GM10266 (cell line): ENCODE results near the gene SEPTIN1.

ENCODE experiments used
- DNase-seq: peaks from one replicate; pipeline ENCODE4 v3.0.0; 2012; ENCODE audit errors: extremely low spot score
- TF ChIP-seq, protein P1 (sequence below): IDR thresholded peaks from 2 replicates; pipeline ENCODE4 v1.5.1; 2012; ENCODE audit warnings: mild to moderate bottlenecking, low read depth; ENCODE audit not compliant: control insufficient read depth, insufficient read depth; ENCODE audit errors: missing control alignments

SEPTIN1 gene

DNA sequence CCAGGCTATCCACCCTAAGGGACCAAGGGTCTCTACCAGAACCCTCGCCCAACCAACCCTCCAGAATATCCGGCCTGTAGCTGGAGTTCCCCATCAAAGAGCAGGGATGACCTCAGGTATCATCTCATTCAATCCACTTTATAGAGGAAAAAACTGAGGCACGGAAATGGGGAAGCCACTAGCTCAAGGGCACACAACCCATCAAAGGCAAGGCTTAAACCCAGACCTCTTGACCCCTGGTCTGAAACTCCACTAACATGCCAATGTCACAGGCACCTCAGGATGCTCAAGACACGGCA, 13.6 kb downstream of the SEPTIN1 start:
- no peak for DNase-seq
- TF ChIP-seq, protein P1, sequence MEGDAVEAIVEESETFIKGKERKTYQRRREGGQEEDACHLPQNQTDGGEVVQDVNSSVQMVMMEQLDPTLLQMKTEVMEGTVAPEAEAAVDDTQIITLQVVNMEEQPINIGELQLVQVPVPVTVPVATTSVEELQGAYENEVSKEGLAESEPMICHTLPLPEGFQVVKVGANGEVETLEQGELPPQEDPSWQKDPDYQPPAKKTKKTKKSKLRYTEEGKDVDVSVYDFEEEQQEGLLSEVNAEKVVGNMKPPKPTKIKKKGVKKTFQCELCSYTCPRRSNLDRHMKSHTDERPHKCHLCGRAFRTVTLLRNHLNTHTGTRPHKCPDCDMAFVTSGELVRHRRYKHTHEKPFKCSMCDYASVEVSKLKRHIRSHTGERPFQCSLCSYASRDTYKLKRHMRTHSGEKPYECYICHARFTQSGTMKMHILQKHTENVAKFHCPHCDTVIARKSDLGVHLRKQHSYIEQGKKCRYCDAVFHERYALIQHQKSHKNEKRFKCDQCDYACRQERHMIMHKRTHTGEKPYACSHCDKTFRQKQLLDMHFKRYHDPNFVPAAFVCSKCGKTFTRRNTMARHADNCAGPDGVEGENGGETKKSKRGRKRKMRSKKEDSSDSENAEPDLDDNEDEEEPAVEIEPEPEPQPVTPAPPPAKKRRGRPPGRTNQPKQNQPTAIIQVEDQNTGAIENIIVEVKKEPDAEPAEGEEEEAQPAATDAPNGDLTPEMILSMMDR, result no peak

DNA sequence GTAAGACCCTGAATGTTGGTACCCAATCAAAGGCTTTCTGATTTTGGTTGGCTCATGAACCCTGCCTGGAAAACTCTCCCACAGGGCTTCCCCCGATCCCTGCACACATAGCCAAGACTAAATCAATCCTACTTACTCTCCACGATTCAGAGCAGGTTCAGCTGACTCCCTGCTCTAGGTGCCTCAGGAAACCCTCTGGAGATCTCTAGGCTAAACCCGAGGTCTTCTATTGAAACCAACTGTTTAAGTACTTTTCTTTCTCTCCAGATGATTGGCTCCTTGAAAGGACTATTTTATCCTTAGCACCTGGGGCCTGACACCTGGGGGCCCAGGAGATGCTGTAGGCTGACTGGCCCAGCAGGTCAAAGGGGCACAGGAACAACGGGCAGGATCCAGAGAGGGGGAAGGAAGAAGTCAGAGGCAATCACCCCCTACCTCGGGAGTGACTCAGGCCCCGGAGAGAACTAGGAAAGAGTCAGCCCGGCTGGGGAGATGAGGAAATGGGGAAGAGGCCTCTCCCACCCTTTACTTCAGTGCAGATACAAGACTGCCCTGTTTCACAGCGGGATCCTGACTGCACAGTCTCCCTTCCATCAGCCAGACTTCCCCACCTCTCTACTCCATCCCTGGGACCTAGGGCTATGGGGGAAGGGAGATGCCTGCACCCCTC, 14.1 kb downstream of the SEPTIN1 start:
- no peak for DNase-seq
- TF ChIP-seq, protein P1, result no peak

DNA sequence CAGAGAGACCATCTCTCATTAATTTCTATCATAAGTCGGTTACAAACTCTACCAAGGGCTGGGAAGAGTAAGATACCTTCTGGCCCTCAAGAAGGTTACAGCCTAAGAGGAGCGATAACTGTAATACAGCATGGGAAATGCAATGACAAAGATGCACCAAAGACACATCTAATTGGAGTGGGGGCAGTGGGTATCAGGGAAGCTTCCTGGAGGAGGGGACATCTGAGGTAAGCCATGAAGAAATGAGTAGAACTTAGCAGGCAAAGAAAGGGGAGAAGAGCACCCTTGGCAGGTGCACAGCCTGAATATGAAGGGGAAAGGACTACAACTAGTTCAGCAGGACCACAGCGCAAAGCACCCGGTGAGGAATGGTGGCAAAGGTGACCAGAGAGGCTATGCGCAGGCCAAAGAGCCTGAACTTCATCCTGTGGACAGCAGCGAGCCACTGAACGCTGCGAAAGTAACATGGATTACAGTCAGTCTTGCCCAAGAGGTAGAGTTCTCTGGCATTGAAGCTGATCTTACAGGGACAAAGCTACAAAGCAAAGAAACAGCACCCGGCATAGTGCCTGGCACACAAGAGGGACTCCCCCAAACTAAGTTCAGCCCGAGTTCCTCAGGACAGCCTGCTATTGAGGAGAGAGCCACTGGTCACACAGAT, 14.9 kb downstream of the SEPTIN1 start:
- TF ChIP-seq, protein P1, result no peak
- DNase-seq, result no peak

DNA sequence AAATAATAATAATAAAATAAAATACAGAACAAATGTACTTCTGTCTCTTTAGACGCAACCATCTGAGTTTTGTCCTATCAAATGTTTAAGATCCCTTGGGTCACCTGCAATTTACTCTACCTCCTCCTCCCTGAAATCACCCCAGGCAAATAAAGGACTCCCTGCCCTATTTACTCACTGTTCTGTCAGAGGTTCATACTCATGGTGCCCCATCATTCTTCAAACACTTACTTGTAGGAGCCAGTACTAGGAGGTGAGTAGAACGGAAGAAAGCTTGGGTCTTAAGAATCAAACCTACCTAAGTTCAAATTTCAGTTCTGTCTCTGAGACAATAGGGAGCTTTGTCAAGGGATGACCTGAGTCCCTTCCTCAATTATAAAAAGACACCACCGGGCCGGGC, 15.8 kb downstream of the SEPTIN1 start:
- no peak for DNase-seq
- TF ChIP-seq, protein P1, result no peak

DNA sequence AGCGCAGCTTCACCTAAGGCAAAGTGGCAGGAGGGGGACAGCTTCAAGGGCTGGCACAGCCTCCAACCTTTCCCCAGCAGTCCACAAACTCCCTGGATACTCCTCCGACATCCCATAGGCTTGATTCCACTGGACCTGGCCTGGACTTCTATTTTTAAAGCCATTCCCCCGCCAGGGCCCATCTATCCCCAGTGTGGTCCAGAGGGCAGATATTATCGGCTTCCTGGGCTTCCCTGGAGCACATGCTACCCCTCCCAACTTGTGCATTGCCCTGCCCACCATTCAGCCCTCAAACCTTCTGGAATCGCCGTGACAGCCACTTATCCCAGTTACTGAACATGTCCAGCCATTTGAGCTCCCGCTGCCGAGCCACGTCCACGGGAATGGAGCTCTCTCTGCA, 17.2 kb downstream of the SEPTIN1 start:
- TF ChIP-seq, protein P1, result no peak
- no peak for DNase-seq

DNA sequence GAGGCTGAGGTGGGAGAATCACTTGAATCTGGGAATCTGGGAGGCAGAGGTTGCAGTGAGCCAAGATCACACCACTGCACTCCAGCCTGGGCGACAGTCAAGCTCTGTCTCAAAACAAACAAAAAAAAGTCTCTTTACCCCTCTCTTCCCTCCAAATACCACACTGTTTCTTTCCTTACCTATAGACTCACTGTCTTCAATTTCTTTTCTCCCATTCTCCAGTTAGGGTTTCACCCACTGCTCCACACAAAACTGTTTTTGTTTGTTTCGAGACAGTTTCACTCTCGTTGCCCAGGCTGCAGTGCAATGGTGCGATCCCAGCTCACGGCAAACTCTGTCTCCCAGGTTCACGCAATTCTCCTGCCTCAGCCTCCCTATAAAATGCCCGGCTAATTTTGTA, 21.2 kb downstream of the SEPTIN1 start:
- DNase-seq, result no peak
- TF ChIP-seq, protein P1, result no peak

DNA sequence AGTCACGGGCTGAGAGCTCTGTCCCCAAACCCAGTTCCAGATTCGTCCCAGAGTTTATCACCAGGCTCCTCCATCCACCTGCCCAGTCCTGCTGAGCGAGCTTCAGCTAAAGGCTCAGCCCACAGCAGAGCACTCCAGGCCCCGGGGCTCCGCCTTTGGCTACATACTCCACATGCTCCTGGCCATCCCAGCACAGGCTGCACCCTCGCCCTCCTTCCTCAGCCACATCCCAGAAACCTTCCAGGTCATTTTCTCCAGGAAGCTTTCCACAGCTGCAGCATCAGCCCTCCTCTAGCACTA, 22.5 kb downstream of the SEPTIN1 start:
- DNase-seq, result no peak
- TF ChIP-seq, protein P1, result no peak
